Loucy (cell line): ENCODE measurements around the gene REST.

ENCODE experiments used
- EZH2phosphoT487 ChIP-seq: fragments of 200-600 bp; IDR thresholded peaks from 2 replicates; pipeline ENCODE4 v1.6.1; 2018; ENCODE audit warnings: antibody characterized with exemption, mild to moderate bottlenecking, moderate library complexity, borderline replicate concordance
- TF ChIP-seq, protein P1 (sequence below): fragments of 200-600 bp; sonication (generic); conservative IDR thresholded peaks from 2 replicates; pipeline ENCODE4 v1.5.1; 2014; ENCODE audit warnings: mild to moderate bottlenecking, antibody characterized with exemption, low read length

DNA sequence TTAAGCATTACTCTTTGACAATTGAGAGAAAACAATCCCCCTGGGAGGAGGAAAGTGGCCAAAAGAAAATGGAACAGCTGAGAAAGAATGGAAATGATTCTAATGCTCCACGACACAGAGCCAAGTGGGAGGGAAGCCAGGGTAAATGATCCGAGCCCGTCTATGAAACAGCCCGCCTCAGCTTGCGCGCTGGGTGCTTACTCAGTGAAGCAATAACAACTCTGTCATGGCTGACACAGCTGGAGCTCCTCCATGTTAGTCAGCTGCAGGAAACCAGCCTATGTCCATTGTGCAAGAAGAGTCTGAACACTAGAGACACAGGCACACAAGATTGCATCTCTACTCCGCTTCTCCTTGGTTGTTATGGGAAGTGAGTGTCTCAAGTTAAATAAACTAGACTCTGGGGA, 50.4 kb downstream of the REST start:
- TF ChIP-seq, protein P1, sequence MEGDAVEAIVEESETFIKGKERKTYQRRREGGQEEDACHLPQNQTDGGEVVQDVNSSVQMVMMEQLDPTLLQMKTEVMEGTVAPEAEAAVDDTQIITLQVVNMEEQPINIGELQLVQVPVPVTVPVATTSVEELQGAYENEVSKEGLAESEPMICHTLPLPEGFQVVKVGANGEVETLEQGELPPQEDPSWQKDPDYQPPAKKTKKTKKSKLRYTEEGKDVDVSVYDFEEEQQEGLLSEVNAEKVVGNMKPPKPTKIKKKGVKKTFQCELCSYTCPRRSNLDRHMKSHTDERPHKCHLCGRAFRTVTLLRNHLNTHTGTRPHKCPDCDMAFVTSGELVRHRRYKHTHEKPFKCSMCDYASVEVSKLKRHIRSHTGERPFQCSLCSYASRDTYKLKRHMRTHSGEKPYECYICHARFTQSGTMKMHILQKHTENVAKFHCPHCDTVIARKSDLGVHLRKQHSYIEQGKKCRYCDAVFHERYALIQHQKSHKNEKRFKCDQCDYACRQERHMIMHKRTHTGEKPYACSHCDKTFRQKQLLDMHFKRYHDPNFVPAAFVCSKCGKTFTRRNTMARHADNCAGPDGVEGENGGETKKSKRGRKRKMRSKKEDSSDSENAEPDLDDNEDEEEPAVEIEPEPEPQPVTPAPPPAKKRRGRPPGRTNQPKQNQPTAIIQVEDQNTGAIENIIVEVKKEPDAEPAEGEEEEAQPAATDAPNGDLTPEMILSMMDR, result no peak
- no peak for TF ChIP-seq EZH2phosphoT487
